HG03354 (cell line): Measurements from ENCODE around the gene DBNDD2.

Experiments
- ATAC-seq: cut with Tn5 transposase; IDR thresholded peaks from one replicate; pipeline ENCODE4 v1.9.1; 2021; ENCODE audit warnings: mild to moderate bottlenecking; ENCODE audit not compliant: unreplicated experiment, poor library complexity, severe bottlenecking

The DBNDD2 gene, protein sequence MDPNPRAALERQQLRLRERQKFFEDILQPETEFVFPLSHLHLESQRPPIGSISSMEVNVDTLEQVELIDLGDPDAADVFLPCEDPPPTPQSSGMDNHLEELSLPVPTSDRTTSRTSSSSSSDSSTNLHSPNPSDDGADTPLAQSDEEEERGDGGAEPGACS

DNA sequence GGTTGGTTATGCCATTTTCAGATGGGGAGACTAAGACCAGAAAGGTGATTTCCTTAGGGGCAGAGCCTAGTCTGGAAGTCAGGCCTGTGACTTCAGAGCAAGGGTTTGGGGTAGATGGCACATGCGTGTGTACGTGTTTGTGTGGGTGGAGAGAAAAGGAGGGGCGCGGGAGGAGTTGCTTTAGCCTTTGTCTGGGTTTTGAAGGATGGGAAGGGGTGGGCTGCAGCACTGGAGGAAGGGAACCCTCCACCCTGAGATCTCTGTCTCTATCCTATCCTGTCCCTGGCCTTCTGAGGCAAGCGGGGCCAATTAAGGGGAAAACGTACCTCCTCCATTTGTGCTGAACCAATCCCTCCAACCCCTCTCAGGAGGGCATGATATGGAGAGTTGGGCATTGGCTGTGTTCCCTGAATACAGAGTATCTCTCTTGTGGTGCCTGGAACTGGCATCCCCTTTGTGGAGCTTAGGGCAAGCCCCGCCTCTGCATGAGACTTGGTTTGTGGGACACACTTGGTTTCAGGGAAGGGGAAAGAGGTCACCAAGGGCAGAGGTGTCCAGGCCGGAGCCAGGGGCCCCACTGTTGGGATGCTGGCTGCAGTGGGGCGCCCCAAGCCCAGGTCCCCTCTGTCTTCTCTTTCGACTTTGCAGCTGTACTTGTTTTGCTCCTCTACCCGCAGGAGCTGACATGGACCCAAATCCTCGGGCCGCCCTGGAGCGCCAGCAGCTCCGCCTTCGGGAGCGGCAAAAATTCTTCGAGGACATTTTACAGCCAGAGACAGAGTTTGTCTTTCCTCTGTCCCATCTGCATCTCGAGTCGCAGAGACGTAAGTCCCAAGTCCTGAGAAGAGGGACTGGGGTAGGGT, at the start of gene DBNDD2:
DBNDD2 (plus strand) TSS at position 507 of the 863 bp plus-strand sequence; CDS start at position 686, 179 bp downstream.
- ATAC-seq = no peak

DNA sequence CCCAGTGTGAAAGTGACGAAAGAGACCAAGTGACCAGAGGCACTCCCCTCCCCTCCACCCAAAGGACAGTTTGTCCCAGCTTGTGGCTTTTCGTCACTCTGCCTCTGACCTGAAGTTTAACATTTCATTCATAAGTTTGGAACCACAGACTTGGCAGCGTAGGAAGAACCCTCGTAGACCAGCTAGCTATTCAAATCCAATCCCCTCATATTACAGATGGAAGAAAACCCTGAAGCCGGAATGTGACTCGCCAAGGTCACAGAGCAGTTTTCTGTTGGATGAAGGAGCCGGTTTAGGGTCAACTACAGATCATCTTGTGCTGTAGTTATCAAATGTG, 49.1 kb upstream of the DBNDD2 start:
- ATAC-seq = no peak

DNA sequence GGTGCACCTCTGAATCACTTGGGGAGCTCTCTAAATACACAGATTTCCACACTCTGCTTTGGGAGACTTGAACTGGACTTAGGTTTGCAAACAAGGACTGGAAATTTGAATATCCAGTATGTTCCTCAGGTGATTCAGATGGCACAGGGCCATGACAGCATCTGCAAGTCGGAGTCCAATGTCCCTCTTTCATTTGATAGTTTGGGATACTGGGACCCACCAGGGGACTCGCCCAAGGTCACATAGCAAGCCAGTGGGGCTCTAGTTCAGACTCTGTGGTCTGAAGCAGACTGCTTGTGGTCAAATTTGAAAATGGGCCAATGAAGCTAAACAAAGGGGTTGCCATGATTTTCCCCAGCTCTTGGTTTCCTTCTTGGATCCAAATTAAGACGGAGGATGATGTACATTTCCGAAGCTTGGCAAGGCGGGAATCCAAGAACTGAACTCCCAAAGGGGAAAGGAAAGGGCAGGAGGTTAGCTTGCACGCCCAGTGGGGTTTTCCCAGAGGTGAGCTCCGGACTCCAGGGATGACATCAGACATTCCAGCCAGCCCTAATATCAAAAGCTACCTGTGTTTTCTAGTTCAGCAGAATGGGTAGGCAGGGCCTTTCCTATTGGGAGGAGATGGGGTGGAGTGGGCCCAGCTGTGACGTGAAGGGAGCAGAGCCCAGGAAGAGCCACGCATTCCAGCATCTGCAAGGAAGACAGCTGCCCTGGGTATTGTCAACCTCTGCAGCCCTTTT, 48.5 kb upstream of the DBNDD2 start:
- no peak for ATAC-seq

DNA sequence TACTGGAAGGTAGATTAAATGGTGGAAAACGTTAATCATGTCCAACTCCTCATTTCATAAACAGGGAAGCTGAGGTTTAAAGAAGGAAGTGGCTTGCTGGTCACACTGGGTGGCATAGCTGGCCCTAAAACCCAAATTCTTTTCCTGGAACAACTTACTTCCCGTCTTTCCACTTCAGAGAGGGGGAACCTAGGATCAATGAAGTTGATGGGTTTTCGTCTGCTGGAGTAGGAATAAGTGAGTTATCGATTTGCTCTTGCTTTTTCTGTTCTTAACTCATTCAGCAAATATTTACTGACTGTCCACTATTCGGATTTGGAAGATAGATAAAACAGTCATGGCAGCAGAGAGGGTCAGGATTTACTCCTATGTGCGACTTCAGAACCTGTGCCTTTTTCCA, 46.3 kb upstream of the DBNDD2 start:
- ATAC-seq = no peak

DNA sequence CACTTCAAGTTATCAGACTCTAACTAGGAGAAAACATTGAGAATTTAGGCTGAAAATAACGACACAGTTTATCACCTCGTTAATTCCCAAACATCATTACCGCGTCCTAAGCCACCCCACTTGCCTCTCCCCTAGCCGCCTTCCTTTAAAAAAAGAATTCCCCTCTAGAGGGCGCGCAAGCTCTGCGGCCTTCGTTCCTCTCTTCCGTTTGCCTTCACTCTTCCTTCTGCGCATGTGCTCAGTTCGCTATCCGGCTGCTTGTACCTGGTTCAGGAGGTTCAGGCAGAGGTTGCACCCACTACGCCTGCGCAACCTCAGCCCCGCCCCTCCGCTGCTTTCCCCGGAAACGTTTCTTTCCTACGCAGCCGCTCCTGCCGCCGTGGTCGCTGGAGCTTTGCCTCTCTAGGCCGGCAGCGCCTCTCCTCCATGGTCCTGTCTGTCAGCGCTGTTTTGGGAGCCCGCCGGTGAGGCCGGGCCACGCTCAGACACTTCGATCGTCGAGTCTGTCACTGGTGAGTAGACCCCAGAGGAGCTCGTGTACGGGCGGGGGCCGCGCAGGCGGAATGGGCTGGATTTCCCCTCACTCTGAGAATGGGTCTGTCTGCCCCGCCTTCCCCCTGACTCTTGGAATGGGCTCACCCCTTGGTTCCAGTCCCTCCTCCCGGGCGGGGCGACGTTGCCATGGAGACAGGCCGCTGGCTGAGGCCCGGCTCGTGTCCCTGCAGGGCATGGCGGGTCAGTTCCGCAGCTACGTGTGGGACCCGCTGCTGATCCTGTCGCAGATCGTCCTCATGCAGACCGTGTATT, 45.1 kb upstream of the DBNDD2 start, which contains the start of gene SYS1:
SYS1 (plus strand) TSS at position 353 of the 807 bp plus-strand sequence; CDS start at position 729, 376 bp downstream.
- ATAC-seq = peak; percentile 88

DNA sequence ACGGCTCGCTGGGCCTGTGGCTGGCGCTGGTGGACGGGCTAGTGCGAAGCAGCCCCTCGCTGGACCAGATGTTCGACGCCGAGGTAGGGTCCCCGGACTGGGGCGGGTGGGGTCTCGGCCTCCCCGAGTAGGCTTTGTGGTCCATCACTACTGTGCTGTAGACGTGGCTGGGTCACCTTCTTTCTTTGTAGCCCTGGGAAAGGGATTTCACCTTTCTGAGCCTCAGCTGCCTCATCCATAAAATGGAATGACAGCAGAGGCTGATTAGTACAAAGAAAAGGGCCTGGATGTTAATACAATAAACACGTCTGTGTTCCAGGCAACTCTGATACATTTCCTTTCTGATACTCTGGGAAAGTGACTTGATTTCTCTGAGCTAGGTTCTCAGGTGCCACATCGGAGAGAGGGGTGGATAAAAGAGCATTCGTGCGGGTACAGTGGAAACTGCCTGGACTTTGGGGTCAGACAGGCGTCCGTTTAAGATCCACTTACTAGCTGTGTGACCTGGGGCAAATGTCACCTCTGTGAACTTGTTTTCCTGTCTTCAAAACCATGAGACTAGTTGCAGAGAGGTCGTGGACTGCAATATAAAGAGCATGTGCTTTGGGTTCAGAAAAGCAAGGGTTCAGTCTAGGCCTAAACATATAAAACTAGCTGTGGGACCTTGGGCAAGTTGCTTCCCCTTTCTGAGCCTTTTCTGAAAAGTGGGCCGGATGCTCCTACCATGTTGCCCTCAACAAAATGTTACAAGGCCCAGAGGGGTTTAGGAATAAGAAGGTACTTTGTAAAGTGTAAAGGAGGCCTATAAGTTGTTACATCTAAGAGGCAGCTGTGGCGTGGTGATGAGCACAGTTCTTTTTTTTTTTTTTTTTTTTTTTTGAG, 44.2 kb upstream of the DBNDD2 start:
- no peak for ATAC-seq

DNA sequence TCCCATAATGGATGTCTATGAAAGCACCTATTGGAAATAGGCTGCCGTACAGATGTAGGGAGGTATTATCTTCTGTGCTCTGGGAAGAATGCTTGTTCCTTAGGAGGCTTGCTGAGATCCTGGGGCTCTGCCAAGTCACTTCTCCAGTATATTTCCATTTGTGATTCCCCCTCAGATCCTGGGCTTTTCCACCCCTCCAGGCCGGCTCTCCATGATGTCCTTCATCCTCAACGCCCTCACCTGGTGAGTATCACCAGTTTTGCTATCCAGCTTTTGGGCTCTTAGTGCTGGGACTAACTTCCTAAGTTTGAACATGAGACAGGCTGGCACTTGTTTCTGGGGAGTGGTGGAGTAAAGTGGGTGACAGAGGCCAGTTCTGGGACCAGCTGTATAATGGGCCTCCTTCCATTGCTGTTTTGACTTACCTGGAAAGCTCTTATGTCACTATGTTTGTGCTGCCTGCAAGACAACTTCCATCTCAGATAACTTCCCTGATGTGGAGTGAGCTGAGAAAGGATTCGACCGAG, 42.6 kb upstream of the DBNDD2 start:
- ATAC-seq = no peak

DNA sequence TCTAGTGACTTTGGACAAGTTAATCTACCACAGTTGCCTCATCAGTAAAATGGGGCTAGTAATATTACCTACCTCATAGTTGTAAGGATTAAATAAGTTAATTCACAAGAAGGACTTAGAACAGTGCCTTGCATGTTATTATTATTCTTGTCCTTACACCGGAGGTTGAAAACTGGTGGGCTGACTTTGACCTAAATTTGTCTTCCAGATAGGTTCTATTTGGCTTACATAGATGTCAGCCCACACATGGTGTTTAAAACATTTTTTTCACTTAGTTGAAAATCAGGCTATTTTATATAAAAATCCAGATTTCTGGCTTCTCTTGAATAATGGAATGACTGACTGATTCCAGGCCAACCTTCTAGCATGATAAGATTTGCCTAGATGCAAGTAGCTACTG, 41.9 kb upstream of the DBNDD2 start:
- no peak for ATAC-seq

DNA sequence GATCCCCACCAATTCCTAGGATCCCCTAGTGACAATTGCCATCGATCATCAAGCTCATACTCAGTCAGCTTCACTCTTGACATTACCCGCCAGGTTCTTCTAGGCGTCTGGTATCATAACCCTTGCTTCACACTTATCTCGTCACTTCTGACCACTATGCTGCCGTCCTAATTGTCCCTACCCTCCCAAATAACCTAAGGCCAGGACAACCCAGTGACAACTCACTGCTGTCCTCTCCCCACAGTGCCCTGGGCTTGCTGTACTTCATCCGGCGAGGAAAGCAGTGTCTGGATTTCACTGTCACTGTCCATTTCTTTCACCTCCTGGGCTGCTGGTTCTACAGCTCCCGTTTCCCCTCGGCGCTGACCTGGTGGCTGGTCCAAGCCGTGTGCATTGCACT, 41.5 kb upstream of the DBNDD2 start:
- no peak for ATAC-seq

DNA sequence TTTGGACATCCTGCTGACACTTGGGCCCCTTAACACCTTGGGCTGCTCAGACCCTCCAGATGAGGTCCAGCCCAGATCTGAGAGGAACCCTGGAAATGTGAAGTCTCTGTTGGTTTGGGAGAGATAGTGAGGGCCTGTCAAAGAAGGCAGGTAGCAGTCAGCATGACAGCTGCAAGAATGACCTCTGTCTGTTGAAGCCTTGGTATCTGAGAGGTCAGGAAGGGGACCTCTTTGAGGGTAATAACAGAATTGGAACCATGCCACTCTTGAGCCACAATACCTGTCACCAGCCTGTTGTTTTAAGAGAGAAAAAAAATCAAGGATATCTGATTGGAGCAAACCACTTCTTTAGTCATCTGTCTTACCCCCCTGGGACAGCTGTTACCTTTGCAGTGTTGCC, 41.0 kb upstream of the DBNDD2 start:
- ATAC-seq = no peak

DNA sequence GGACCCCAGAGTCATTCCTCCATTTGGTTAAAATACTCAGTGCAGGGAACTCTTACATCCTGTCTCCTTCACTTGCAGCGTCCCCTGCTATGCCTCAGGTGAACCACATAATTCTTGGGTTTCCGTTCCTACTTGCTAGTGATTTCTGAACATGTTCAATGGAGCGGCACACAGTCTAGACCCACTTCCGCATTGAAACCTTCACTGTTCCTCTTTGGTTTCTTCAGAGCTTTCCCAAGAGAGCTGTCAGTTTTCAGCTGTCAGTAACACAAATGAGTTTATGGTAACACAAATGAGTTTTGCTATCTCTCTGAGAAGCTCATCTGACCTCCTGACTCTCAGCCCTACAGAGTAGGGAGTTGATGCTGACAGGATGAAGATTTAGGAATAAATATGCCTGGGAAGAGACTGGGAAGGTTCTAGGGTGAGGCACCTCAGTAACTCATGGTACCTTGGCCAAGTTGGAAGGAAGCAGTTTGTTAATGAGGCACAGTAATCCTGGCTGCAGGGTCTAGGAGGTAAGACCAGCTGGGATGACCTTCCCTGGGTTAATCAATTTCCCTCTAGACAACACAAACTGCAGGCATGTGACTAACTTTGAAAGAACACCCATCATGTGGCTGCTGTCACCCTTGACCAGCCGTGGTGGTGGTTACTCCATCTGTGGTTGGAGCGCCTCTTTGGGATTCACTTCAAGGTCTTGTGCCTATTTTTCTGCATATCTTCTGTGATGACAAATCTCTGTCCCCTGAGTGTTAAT, 39.7 kb upstream of the DBNDD2 start:
- peak; percentile 86 for ATAC-seq

DNA sequence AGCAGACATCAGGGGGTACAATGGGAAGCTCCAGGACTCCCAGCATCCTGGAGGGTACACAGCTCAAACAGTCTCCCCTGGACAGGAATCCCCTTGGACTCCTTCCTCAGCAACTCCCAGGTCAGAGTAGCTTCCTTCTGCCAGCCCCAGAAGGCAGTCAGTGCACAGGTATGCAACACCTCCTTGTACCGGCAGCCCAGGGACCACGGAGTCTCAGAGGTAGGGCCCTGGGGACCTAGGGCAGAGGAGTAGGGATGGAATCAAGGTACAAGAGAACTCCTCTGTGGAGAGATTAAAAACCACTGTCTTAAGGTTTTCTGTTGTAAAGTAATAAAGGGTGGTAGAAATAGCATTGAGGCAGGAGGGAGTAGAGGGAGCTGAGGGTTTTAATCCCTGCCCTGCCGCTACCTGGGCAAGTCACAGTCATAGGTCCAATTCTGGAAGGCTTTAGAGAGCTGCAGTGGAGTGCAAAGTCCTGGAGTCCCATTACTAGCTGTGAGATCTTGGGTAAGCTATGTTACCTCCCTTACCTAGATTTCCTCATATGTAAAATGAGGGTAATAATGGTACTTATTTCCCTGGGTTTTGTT, 37.4 kb upstream of the DBNDD2 start:
- ATAC-seq = no peak

DNA sequence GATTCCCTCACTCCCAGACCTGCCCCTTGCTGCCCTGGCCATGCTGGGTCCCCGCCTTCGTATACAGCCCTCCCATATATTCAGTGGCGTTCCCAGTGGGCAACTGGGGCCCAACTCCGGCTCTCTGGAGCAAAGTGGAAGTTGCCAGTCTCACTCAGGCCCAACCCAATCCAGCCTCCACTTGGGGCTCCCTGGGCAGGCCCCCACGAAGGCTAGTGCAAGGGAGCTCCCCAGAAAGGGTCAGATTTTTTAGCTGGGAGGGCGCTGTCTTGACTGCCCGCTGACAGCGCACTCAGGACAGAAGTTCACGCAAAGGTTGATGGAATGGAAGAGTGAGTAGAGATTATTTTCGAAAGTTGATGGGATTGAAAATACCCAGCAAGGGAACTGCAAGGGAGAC, 35.8 kb upstream of the DBNDD2 start:
- no peak for ATAC-seq

DNA sequence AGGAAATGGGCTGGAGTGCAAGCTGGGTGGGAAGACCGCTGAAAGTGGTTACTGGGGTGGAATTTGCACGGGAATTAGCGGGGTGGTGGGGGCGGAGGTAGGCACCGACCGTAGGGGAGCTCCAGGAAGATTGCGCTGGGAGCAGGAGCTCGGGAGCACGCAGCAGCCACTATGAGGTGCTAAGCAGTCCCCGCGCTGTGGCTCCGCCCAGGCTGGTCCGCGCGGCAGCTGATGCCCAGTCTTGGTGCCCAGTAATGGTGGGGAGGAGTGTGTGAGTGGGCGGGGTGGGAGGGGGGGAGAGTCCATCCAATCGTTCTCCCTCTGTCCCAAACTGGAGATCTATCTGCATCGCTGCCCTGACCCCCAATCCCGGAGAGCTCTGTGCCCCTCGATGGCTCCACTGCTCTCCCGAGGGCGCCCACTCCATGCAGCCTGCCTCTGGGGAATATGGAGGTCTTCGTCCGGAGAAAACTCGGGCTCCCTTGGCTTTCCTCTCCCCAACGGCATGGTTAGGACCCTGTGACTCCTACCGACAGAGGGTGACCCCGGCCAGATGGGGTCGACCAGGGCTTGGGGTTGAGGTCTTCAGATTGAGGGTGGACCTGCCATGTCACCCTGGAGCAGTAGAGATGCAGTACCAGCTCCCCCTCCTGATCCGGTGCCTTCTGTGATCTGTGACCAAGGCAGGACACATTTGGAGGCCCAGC, 35.3 kb upstream of the DBNDD2 start:
- ATAC-seq = no peak

DNA sequence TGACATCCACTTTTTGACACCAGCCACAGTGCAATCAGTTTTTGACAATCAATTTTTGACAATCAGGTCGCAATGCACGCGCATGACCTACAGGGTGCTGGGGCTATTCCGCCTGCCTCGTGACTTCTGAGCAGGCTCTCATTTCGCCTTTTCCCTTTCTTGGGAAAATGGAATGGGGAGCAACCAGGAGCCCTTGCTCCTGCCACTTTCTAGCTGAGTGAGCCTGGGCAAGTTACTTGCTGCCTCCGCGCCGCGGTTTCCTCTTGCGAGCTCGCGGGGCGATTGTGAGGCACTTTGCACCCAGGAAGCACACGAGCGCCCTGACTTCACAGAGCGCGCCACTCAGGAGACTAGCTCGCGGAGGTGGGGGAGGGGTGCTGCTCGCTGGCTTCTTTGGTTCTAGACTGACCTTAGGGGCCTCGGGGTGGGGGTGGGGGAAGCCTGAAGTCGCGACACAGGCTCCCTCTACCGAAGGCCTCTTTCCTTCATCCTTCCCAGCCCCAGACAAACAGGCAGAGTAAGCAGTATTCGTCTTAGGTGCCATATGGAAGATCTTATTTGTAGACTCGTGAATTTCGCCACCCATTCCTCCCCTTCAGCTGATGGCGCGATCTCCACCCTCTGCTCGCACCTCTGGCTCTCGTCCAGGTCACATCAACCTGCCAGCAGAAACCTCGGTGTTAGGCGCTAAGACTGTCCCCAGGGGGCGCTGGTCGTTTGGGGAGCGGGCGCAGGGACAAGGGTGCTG, 34.6 kb upstream of the DBNDD2 start:
- peak; percentile 83 for ATAC-seq

DNA sequence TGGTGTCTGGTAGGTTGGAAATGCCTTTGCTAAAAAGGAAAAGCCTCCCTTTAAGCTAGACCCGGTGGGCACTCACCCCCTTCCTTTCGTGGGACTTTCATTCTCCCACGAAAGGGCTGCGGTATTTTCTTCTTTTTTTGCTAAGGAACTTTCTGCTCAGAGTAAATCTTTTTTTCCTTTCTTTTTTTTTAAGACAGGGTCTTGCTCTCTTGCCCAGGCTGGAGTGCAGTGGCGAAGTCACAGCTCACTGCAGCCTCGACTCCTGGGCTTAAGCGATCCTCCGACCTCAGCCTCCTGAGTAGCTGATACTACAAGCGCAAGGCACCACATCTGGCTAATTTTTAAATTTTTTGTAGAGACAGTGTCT, 34.0 kb upstream of the DBNDD2 start:
- ATAC-seq = no peak

DNA sequence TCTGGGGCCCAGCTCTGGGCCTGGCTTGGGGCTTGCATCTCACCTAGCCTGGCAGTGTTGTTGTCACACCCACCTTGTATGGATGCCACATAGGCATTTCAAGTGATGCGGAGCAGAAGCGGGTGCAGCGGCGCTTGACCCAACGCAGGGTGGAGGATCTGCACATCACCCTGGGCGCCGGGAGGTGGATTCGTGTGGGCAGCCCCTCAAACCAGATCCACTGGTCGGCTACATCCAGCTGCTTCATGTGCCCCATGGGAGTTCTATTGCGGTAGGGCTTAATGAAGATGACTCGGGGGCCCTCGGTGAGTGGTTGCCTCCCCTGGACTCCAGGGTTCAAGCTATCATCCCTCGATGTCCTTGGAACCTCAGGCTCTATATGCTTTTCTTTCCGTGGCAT, 33.1 kb upstream of the DBNDD2 start:
- no peak for ATAC-seq
